Hepatocyte (in vitro differentiated cells): Measurements from ENCODE around the gene SUN2.

Experiments
- EZH2phosphoT487 ChIP-seq: fragments of 200-600 bp; sonication (generic); IDR thresholded peaks from one replicate; pipeline ENCODE4 v1.6.1; 2018; ENCODE audit warnings: antibody characterized with exemption, mild to moderate bottlenecking, low read depth, moderate library complexity; ENCODE audit not compliant: unreplicated experiment, severe bottlenecking
- TF ChIP-seq, protein P1 (sequence below): fragments of 200-600 bp; sonication (generic); IDR thresholded peaks from 2 replicates; pipeline ENCODE4 v1.5.1; 2016; ENCODE audit warnings: antibody characterized with exemption, mild to moderate bottlenecking; ENCODE audit not compliant: poor library complexity

GRCh38 chr22:38773363-38773946 lies 17.7 kb upstream of the SUN2 start:
- TF ChIP-seq, protein P1, sequence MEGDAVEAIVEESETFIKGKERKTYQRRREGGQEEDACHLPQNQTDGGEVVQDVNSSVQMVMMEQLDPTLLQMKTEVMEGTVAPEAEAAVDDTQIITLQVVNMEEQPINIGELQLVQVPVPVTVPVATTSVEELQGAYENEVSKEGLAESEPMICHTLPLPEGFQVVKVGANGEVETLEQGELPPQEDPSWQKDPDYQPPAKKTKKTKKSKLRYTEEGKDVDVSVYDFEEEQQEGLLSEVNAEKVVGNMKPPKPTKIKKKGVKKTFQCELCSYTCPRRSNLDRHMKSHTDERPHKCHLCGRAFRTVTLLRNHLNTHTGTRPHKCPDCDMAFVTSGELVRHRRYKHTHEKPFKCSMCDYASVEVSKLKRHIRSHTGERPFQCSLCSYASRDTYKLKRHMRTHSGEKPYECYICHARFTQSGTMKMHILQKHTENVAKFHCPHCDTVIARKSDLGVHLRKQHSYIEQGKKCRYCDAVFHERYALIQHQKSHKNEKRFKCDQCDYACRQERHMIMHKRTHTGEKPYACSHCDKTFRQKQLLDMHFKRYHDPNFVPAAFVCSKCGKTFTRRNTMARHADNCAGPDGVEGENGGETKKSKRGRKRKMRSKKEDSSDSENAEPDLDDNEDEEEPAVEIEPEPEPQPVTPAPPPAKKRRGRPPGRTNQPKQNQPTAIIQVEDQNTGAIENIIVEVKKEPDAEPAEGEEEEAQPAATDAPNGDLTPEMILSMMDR = no peak
- TF ChIP-seq EZH2phosphoT487 = no peak
